H9 (cell line): ENCODE data around the gene COPE. TPM values are rescaled to one million over a fixed set of nuclear protein-coding genes. Genes with fewer than 3 reads are reported as not detected.
"Not testable (repeated sequence)": the region's sequence is repeated elsewhere in the genome, so short reads cannot be mapped to it uniquely, and the experiment has no call there.

Source experiments
- DNase-seq: peaks from one replicate; pipeline ENCODE4 v3.0.0-alpha.2; 2017
- H2AFZ ChIP-seq: one replicate; pipeline ENCODE4 v1.6.1; 2013; ENCODE audit warnings: mild to moderate bottlenecking, low read length, control low read depth, moderate library complexity
- H2AK5ac ChIP-seq: 2 replicates; pipeline ENCODE4 v1.6.1; 2013; ENCODE audit warnings: low read length, control low read depth, mixed read lengths; ENCODE audit not compliant: insufficient read length
- H2BK120ac ChIP-seq: one replicate; pipeline ENCODE4 v1.6.1; 2013; ENCODE audit warnings: low read depth, mild to moderate bottlenecking, low read length, control low read depth, inconsistent platforms; ENCODE audit not compliant: poor library complexity, severe bottlenecking
- H2BK12ac ChIP-seq: 2 replicates; pipeline ENCODE4 v1.6.1; 2013; ENCODE audit warnings: low read length, control low read depth, mixed read lengths, low read depth; ENCODE audit not compliant: insufficient read length
- H2BK15ac ChIP-seq: 2 replicates; pipeline ENCODE4 v1.6.1; 2013; ENCODE audit warnings: low read depth, low read length, control low read depth
- H2BK20ac ChIP-seq: one replicate; pipeline ENCODE4 v1.6.1; 2013; ENCODE audit warnings: low read depth, mild to moderate bottlenecking, low read length, control low read depth, inconsistent platforms; ENCODE audit not compliant: poor library complexity, severe bottlenecking
- H2BK5ac ChIP-seq: 2 replicates; pipeline ENCODE4 v1.6.1; 2013; ENCODE audit warnings: low read length, control low read depth, mixed read lengths; ENCODE audit not compliant: insufficient read length
- H3K14ac ChIP-seq: 2 replicates; pipeline ENCODE4 v1.6.1; 2013; ENCODE audit warnings: low read length, control low read depth; ENCODE audit not compliant: insufficient read depth
- H3K18ac ChIP-seq: 2 replicates; pipeline ENCODE4 v1.6.1; 2013; ENCODE audit warnings: low read depth, mild to moderate bottlenecking, mixed read lengths, low read length, control low read depth; ENCODE audit not compliant: insufficient read length
- H3K23ac ChIP-seq: 2 replicates; pipeline ENCODE4 v1.6.1; 2013; ENCODE audit warnings: low read length, control low read depth, mixed read lengths, low read depth; ENCODE audit not compliant: insufficient read length
- H3K23me2 ChIP-seq: 2 replicates; pipeline ENCODE4 v1.6.1; 2013; ENCODE audit warnings: low read depth, mild to moderate bottlenecking, mixed read lengths, low read length, control low read depth; ENCODE audit not compliant: insufficient read length, poor library complexity, severe bottlenecking
- H3K27ac ChIP-seq: 2 replicates; pipeline ENCODE4 v1.5.1; 2013; ENCODE audit warnings: low read length, control low read depth, mixed read lengths, low read depth; ENCODE audit not compliant: insufficient read length
- H3K27me3 ChIP-seq: 2 replicates; pipeline ENCODE4 v1.6.1; 2013; ENCODE audit warnings: low read length, control low read depth, inconsistent platforms; ENCODE audit not compliant: insufficient read depth
- H3K4ac ChIP-seq: 2 replicates; pipeline ENCODE4 v1.6.1; 2013; ENCODE audit warnings: low read depth, mild to moderate bottlenecking, control low read depth, inconsistent platforms, low read length, moderate library complexity
- H3K4me1 ChIP-seq: 2 replicates; pipeline ENCODE4 v1.6.1; 2013; ENCODE audit warnings: low read length, control low read depth, inconsistent platforms; ENCODE audit not compliant: insufficient read depth
- H3K4me2 ChIP-seq: 2 replicates; pipeline ENCODE4 v1.6.1; 2013; ENCODE audit warnings: low read length, control low read depth, mixed read lengths; ENCODE audit not compliant: insufficient read length, insufficient read depth
- H3K56ac ChIP-seq: 2 replicates; pipeline ENCODE4 v1.6.1; 2013; ENCODE audit warnings: low read depth, mild to moderate bottlenecking, mixed read lengths, low read length, control low read depth; ENCODE audit not compliant: insufficient read length
- H3K79me1 ChIP-seq: 2 replicates; pipeline ENCODE4 v1.6.1; 2013; ENCODE audit warnings: low read depth, mild to moderate bottlenecking, moderate library complexity, low read length, control low read depth, inconsistent platforms; ENCODE audit not compliant: insufficient read depth, poor library complexity, severe bottlenecking
- H3K79me2 ChIP-seq: 2 replicates; pipeline ENCODE4 v1.6.1; 2013; ENCODE audit warnings: low read length, control low read depth, inconsistent platforms; ENCODE audit not compliant: insufficient read depth
- H3K9ac ChIP-seq: 2 replicates; pipeline ENCODE4 v1.6.1; 2013; ENCODE audit warnings: low read length, control low read depth, mixed read lengths; ENCODE audit not compliant: insufficient read length; ENCODE audit errors: extremely low read depth
- H3K9me3 ChIP-seq: one replicate; pipeline ENCODE4 v1.6.1; 2013; ENCODE audit warnings: low read depth, low read length, inconsistent platforms; ENCODE audit not compliant: control insufficient read depth
- H3T11ph ChIP-seq: one replicate; pipeline ENCODE4 v1.6.1; 2013; ENCODE audit warnings: mild to moderate bottlenecking, low read length, control low read depth, inconsistent platforms
- H4K20me1 ChIP-seq: one replicate; pipeline ENCODE4 v1.6.1; 2013; ENCODE audit not compliant: control insufficient read depth, insufficient read length, insufficient read depth
- H4K5ac ChIP-seq: 2 replicates; pipeline ENCODE4 v1.6.1; 2013; ENCODE audit warnings: low read depth, mild to moderate bottlenecking, mixed read lengths, low read length, control low read depth; ENCODE audit not compliant: insufficient read length
- H4K8ac ChIP-seq: replicated peaks from 2 replicates; pipeline ENCODE4 v1.6.1; 2013; ENCODE audit warnings: low read length, control low read depth, mixed read lengths, low read depth; ENCODE audit not compliant: insufficient read length
- H4K91ac ChIP-seq: 2 replicates; pipeline ENCODE4 v1.6.1; 2013; ENCODE audit warnings: low read depth, mild to moderate bottlenecking, moderate library complexity, mixed read lengths, low read length, control low read depth; ENCODE audit not compliant: insufficient read length
- H3K27ac Mint-ChIP-seq, 3 experiments: 2 replicates in 2 of 3; 3 replicates in 1 of 3; pipeline ENCODE4 v1.8.0; 2020 to 2021; ENCODE audit warnings: mixed read lengths in 3 of 3, mild to moderate bottlenecking in 1 of 3, moderate library complexity in 1 of 3
- H3K27me3 Mint-ChIP-seq: 2 replicates; pipeline ENCODE4 v1.8.0; 2021; ENCODE audit warnings: low read depth, mild to moderate bottlenecking, moderate library complexity, mixed read lengths
- H3K36me3 Mint-ChIP-seq, 3 experiments: 2 replicates in 2 of 3; 3 replicates in 1 of 3; pipeline ENCODE4 v1.8.0; 2020 to 2021; ENCODE audit warnings: low read depth in 3 of 3, mixed read lengths in 3 of 3; ENCODE audit not compliant: insufficient read depth in 1 of 3
- H3K4me1 Mint-ChIP-seq, 2 experiments: 2 replicates each; pipeline ENCODE4 v1.8.0; 2020; ENCODE audit warnings: mixed read lengths in 2 of 2
- H3K4me3 Mint-ChIP-seq, 2 experiments: 2 replicates in 1 of 2; 3 replicates in 1 of 2; pipeline ENCODE4 v1.8.0; 2020 to 2021; ENCODE audit warnings: mild to moderate bottlenecking in 2 of 2, mixed read lengths in 2 of 2, moderate library complexity in 1 of 2
- H3K9me3 Mint-ChIP-seq, 2 experiments: 2 replicates in 1 of 2; 3 replicates in 1 of 2; pipeline ENCODE4 v1.8.0; 2020; ENCODE audit warnings: mild to moderate bottlenecking in 2 of 2, mixed read lengths in 2 of 2, moderate library complexity in 1 of 2
- CTCF ChIP-seq: fragments of 200-600 bp; sonication (generic); conservative IDR thresholded peaks from 3 replicates; pipeline ENCODE4 v1.8.0; 2021; ENCODE audit warnings: antibody characterized with exemption, mild to moderate bottlenecking
- WGBS: extraction: QIAGEN DNeasy Blood & Tissue Kit; methylation state at CpG from one replicate; pipeline ENCODE4 v1.1.7; 2013; ENCODE audit warnings: missing lambda C conversion rate, low lambda C conversion rate, mixed read lengths; ENCODE audit not compliant: insufficient read length; ENCODE audit errors: extremely low coverage; 5-methylcytosine and 5-hydroxymethylcytosine counted together
- total RNA-seq: library from RNA; stranded (reverse); gene quantifications from 2 replicates; pipeline ENCODE4 v1.2.1, GENCODE V29; 2021

Gene COPE
- total RNA-seq, 1 experiment from 2014 or later: 198 TPM

- no peak overlapping the region for H2BK15ac ChIP-seq
- 0 out of 3 replicates have a peak, but pooled peaks have one; percentile 13 for TF ChIP-seq CTCF
- H2BK12ac ChIP-seq: no peak overlapping the region
- H3K18ac ChIP-seq: no peak overlapping the region
- no peaks in the 10 kb centered on the region for H4K20me1 ChIP-seq
- H3K23ac ChIP-seq: no peak overlapping the region
- no peak overlapping the region for H3K14ac ChIP-seq
- no peak overlapping the region for H2BK120ac ChIP-seq
- no peak overlapping the region for H2AFZ ChIP-seq
- no peak overlapping the region for H4K5ac ChIP-seq
- H2AK5ac ChIP-seq: no peak overlapping the region
- peak overlapping the region in 2 of 3 experiments; percentile 70 to 72; a peak in 2 of 7 replicates for H3K27ac Mint-ChIP-seq
- H3K4me1 Mint-ChIP-seq: no peaks in the 10 kb centered on the region
- H4K91ac ChIP-seq: no peak overlapping the region
- no peak for DNase-seq
- H3K79me1 ChIP-seq: no peaks in the 10 kb centered on the region
- H3K27me3 Mint-ChIP-seq: no peaks in the 10 kb centered on the region
- H3K4me1 ChIP-seq: no peaks in the 10 kb centered on the region
- no peak overlapping the region for H2BK20ac ChIP-seq
- H4K8ac ChIP-seq: no peak overlapping the region
- no peaks in the 10 kb centered on the region for H3K79me2 ChIP-seq
- H3K36me3 Mint-ChIP-seq: peaks cover 1 to 19% (median 15%) of the 10 kb centered on the region in 3 experiments; a peak in 6 of 7 replicates
- no peak overlapping the region for H3K4me3 Mint-ChIP-seq
- H3K27ac ChIP-seq: no peak overlapping the region
- H3K4me2 ChIP-seq: no peak overlapping the region
- no peaks in the 10 kb centered on the region for H3K23me2 ChIP-seq
- no CpG with 5 or more reads among the region's 29 CpGs for WGBS
- no peak overlapping the region for H3T11ph ChIP-seq
- no peaks in the 10 kb centered on the region for H3K9me3 ChIP-seq
- H2BK5ac ChIP-seq: no peak overlapping the region
- H3K9ac ChIP-seq: no peak overlapping the region
- no peaks in the 10 kb centered on the region; a peak in 1 of 5 replicates for H3K9me3 Mint-ChIP-seq
- H3K4ac ChIP-seq: no peak overlapping the region
- H3K56ac ChIP-seq: no peak overlapping the region
- no peaks in the 10 kb centered on the region for H3K27me3 ChIP-seq
These were observed 15.8 kb downstream of the COPE start for GRCh38 chr19:18903156-18904037.

GRCh38 chr19:18902519-18902918, 16.7 kb downstream of the COPE start:
- H2BK12ac ChIP-seq, H3K23ac ChIP-seq, H2BK20ac ChIP-seq, H2BK15ac ChIP-seq, H3K4me1 ChIP-seq, H3K9me3 ChIP-seq, H3K4me1 Mint-ChIP-seq, H2AFZ ChIP-seq, H3K9me3 Mint-ChIP-seq, H3K23me2 ChIP-seq, H3K4me2 ChIP-seq, H3K27me3 ChIP-seq, H4K91ac ChIP-seq, H3K56ac ChIP-seq, H3K79me1 ChIP-seq, H4K20me1 ChIP-seq, H2AK5ac ChIP-seq, H3K4ac ChIP-seq, H3K4me3 Mint-ChIP-seq, H3K27me3 Mint-ChIP-seq, H4K8ac ChIP-seq, H3K79me2 ChIP-seq, H4K5ac ChIP-seq, H3K27ac ChIP-seq, H3T11ph ChIP-seq, H3K14ac ChIP-seq, H2BK5ac ChIP-seq, H3K18ac ChIP-seq, H2BK120ac ChIP-seq, DNase-seq, H3K9ac ChIP-seq: not testable (repeated sequence)
- no CpG with 5 or more reads among the region's 5 CpGs for WGBS
- peak overlapping the region in 1 of 3 experiments; percentile 86; a peak in 2 of 7 replicates for H3K27ac Mint-ChIP-seq
- H3K36me3 Mint-ChIP-seq: peaks cover 1 to 19% (median 15%) of the 10 kb centered on the region in 3 experiments; a peak in 6 of 7 replicates
